NCI-H1417 (cell line): ENCODE measurements around the gene AURKA.
"Not testable (repeated sequence)": the region's sequence is repeated elsewhere in the genome, so short reads cannot be mapped to it uniquely, and the experiment has no call there.

Experiments
- DNase-seq, 3 experiments: peaks; one replicate each; lab custom pipeline; 2025; lab: John Stamatoyannopoulos, UW

AURKA gene

GRCh38 chr20:56359212-56360132, 32.5 kb downstream of the AURKA start:
- peak in 2 of 3 experiments; percentile 84 to 90 for DNase-seq

- peak; percentile 90 to 94 (median 94) for DNase-seq
These were observed 33.3 kb downstream of the AURKA start, which contains the start of gene FAM210B for GRCh38 chr20:56358600-56359211. TSS of gene FAM210B (plus strand) at chr20:56358974. CDS start at chr20:56359006, 32 bp downstream.

GRCh38 chr20:56358070-56358469, 33.9 kb downstream of the AURKA start:
- DNase-seq = no peak

GRCh38 chr20:56353356-56353755, 38.7 kb downstream of the AURKA start:
- no peak for DNase-seq

- no peak for DNase-seq
These were observed 39.5 kb downstream of the AURKA start for GRCh38 chr20:56352345-56353055.

GRCh38 chr20:56350842-56351241, 41.2 kb downstream of the AURKA start:
- no peak for DNase-seq

GRCh38 chr20:56348746-56349145, 43.3 kb downstream of the AURKA start:
- DNase-seq = no peak

- peak in 1 of 3 experiments; percentile 25 for DNase-seq
These were observed 43.7 kb downstream of the AURKA start for GRCh38 chr20:56348305-56348693.

GRCh38 chr20:56347628-56348304, 44.2 kb downstream of the AURKA start:
- DNase-seq = no peak

- no peak for DNase-seq
These were observed 46.1 kb downstream of the AURKA start for GRCh38 chr20:56345911-56346310.

- DNase-seq = peak; percentile 25 to 51 (median 50)
These were observed 48.1 kb downstream of the AURKA start for GRCh38 chr20:56343861-56344381.

- no peak for DNase-seq
These were observed 49.2 kb downstream of the AURKA start for GRCh38 chr20:56342783-56343182.

- DNase-seq = not testable (repeated sequence)
These were observed 55.3 kb downstream of the AURKA start for GRCh38 chr20:56336709-56337108.

- DNase-seq = no peak
These were observed 63.2 kb downstream of the AURKA start for GRCh38 chr20:56328861-56329260.

GRCh38 chr20:56324806-56325205, 67.2 kb downstream of the AURKA start:
- DNase-seq = no peak

- DNase-seq = no peak
These were observed 68.4 kb downstream of the AURKA start for GRCh38 chr20:56323656-56324055.

- no peak for DNase-seq
These were observed 68.8 kb downstream of the AURKA start for GRCh38 chr20:56323206-56323605.

- no peak for DNase-seq
These were observed 69.3 kb downstream of the AURKA start for GRCh38 chr20:56322681-56323080.
